ENCODE measurements around the gene B9D2.

GRCh38 chr19:41377977-41378709, 14.2 kb upstream of the B9D2 start:
- TF ChIP-seq CTCF (IDR thresholded peaks at IDR 0.05) (no peak), POLR2A (IDR thresholded peaks at IDR 0.05) (no peak)
